Omental fat pad (tissue), 4 donors: ENCODE measurements around the gene C5orf46. TPM values are rescaled to one million over a fixed set of nuclear protein-coding genes. Genes with fewer than 3 reads are reported as not detected.

ENCODE experiments used
- ATAC-seq: fragments of 150-250 bp; one replicate; pipeline ENCODE4 v1.9.1; 2016; ENCODE audit warnings: mild to moderate bottlenecking, moderate library complexity; ENCODE audit not compliant: low FRiP score
- DNase-seq: peaks from one replicate; pipeline ENCODE4 v3.0.0-alpha.2; 2019; ENCODE audit warnings: low spot score
- total RNA-seq, 4 donors: library from RNA; depleted of rRNA; stranded (reverse); fragments of >200 nt; gene quantifications; one replicate each; pipeline ENCODE4 v1.1.0, GENCODE V29; 2016
- TF ChIP-seq, protein P1 (sequence below), 3 donors: fragments of 450-650 bp; IDR thresholded peaks; one replicate each; pipeline ENCODE4 v1.5.1; 2016 to 2017; ENCODE audit warnings: antibody characterized with exemption in 3 of 3, mild to moderate bottlenecking in 3 of 3, moderate library complexity in 2 of 3

C5orf46 gene
- total RNA-seq, 4 donors from 2014 or later, result not detected

- DNase-seq (no peak), ATAC-seq (no peak)
- TF ChIP-seq, protein P1, sequence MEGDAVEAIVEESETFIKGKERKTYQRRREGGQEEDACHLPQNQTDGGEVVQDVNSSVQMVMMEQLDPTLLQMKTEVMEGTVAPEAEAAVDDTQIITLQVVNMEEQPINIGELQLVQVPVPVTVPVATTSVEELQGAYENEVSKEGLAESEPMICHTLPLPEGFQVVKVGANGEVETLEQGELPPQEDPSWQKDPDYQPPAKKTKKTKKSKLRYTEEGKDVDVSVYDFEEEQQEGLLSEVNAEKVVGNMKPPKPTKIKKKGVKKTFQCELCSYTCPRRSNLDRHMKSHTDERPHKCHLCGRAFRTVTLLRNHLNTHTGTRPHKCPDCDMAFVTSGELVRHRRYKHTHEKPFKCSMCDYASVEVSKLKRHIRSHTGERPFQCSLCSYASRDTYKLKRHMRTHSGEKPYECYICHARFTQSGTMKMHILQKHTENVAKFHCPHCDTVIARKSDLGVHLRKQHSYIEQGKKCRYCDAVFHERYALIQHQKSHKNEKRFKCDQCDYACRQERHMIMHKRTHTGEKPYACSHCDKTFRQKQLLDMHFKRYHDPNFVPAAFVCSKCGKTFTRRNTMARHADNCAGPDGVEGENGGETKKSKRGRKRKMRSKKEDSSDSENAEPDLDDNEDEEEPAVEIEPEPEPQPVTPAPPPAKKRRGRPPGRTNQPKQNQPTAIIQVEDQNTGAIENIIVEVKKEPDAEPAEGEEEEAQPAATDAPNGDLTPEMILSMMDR (IDR thresholded peaks at IDR 0.05), result no peak
Observed at GRCh38 chr5:147927901-147928300, 21.6 kb upstream of the C5orf46 start.

DNA sequence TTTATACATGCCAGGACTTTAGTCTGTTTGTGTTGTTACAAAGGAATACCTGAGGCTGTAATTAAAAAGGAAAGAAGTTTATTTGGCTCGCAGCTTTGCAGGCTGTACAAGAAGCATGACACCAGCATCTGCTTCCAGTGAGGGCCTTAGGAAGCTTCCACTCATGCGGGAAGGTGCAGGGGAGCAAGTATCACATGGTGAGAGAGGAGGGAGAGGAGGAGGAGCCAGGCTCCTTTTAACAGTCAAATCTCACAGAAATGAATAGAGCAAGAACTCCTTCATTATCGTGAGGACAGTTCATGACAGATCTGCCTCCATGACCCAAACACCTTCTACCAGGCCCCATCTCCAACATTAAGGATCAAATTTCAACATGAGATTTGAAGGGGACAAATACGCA is 18.7 kb upstream of the C5orf46 start:
- ATAC-seq, result no peak
- TF ChIP-seq, protein P1 (IDR thresholded peaks at IDR 0.05), result no peak

GRCh38 chr5:147921136-147921535 is 14.8 kb upstream of the C5orf46 start:
- no peak for ATAC-seq
- TF ChIP-seq, protein P1 (IDR thresholded peaks at IDR 0.05), result no peak
- DNase-seq, result no peak

More for the DNA sequence above, 18.7 kb upstream of the C5orf46 start:
- DNase-seq, result no peak

DNA sequence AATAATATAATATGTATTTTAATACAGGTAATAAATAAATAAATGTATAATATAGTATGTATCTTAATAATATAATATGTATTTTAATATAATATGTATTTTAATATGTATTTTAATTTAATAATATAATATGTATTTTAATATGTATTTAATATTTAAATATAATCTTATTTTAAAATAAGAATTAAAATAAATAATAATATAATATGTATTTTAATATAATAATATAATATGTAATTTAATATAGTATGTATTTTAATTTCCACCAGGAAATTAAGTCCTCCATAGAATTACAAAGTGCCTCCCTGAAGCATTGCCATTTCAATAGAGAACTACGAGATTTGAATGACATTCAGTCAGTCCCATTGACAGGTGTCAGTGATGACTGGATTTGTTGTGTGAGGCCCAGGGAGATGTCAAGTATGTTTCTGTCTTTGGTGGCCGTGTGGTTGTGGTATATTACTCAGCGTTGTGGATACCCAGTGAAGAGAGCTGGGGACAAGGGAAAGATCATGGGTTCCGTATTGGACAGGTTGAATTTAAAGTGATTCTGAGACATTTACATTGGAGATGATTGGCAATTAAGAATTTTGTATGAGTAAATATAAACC is 14.2 kb upstream of the C5orf46 start:
- no peak for DNase-seq
- TF ChIP-seq, protein P1 (IDR thresholded peaks at IDR 0.05), result no peak
- no peak for ATAC-seq

DNA sequence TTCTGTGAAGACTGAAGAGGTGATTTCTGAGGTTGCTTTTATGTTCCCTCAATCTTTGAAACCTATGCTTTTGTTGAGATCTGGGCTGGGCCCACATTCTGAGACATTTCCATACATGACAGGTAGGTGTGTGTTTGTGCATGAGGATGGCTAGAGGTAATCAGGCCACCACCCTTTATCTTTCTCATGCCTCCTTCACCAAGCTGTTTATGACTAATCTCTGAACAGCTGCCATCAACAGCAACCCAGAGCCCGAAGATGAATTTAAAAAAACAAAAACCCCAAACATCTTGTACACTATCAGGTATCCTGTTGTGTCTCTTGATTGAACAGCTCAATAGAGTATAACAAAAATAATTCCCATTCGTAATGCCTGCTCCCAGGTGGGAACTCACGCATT is 12.6 kb upstream of the C5orf46 start:
- DNase-seq (no peak), ATAC-seq (no peak)
- TF ChIP-seq, protein P1 (IDR thresholded peaks at IDR 0.05), result no peak

DNA sequence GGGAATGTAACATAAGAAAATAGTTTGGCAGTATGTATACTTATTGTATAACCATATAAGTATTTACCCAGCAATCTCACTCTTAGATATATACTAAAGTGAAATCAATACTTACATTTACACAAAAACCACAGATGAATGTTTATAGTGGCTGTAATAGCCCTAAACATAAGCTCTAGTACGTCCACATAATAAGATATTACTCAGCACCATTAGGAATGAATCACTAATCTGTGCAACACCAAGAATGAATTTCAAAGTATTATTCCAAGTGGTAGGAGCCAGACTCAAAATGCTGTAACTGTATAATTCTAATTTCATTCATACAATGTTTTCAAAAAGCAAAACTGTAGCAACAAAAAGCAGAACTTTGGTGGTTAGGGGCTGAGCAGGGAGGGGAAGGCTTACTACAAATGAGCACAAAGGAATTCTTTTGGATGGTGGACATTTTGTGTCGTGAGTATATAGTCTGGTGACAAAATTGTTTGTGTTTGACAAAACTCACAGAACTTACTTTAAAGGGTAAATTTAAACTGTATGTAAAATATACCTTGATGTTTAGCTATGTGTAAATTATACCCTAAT is 11.9 kb upstream of the C5orf46 start:
- TF ChIP-seq, protein P1 (IDR thresholded peaks at IDR 0.05), result no peak
- ATAC-seq, result no peak

GRCh38 chr5:147913786-147914185 is 7.4 kb upstream of the C5orf46 start:
- DNase-seq, result no peak
- TF ChIP-seq, protein P1 (IDR thresholded peaks at IDR 0.05), result no peak
- no peak for ATAC-seq

More for the DNA sequence above, 11.9 kb upstream of the C5orf46 start:
- DNase-seq, result no peak
